ENCODE measurements around the gene SEMA5A. TPM values are rescaled to one million over a fixed set of nuclear protein-coding genes. Genes with fewer than 3 reads are reported as not detected.

Gene SEMA5A
- polyA plus RNA-seq, 3 donors: not detected

DNA sequence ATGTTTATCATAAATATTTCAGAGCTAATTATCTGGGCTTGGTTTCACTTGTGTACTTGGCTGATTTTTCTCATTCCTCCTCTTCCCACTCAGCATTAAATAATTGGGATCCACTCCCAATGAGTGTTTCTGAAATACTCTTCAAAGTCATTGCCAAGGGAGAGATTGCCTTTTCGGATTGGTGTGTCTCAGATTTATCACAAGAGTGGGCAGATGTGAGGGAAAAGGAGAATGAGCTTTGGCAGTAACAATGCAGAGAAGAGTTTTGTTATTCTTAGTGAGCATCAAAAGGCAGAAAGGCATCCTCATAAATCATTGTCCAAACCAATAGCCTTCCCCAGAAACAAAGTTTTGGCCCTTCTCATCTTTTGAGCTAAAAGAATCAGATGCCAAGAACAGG lies 79.2 kb downstream of the SEMA5A start:
- no peak for DNase-seq
- Histone ChIP-seq H3K9me3 (replicated peaks in 1 of 2; ENCODE audit: control insufficient read depth in 1 of 2, insufficient read depth in 1 of 2, low read length in 2 of 2) (peaks cover 0 to 5% of the 10 kb centered on the region in 2 donors), H3K79me2 (ENCODE audit: insufficient read depth, low read length) (no peaks in the 10 kb centered on the region), H3K4me2 (replicated peaks; ENCODE audit: extremely low read depth, low read length, poor library complexity, severe bottlenecking) (no peak overlapping the region), H3K4me1 (ENCODE audit: control insufficient read depth in 1 of 2, insufficient read depth in 2 of 2, low read length in 2 of 2) (no peaks in the 10 kb centered on the region), H2AFZ (ENCODE audit: insufficient read depth, low read depth, low read length, poor library complexity, severe bottlenecking) (no peak overlapping the region), H3K36me3 (replicated peaks in 1 of 2; ENCODE audit: control insufficient read depth in 1 of 2, insufficient read depth in 2 of 2, low read length in 2 of 2) (no peaks in the 10 kb centered on the region), H4K20me1 (ENCODE audit: insufficient read depth, low read length) (no peaks in the 10 kb centered on the region), H3K9ac (ENCODE audit: insufficient read depth, low read length, poor library complexity, severe bottlenecking) (no peak overlapping the region), H3K4me3 (replicated peaks in 1 of 3; ENCODE audit: low read depth in 2 of 3, low read length in 3 of 3) (no peak overlapping the region), H3K27ac (ENCODE audit: low read depth in 1 of 2, low read length in 2 of 2) (no peak overlapping the region), H3K27me3 (ENCODE audit: control insufficient read depth in 2 of 2, insufficient read depth in 2 of 2, low read length in 2 of 2) (no peaks in the 10 kb centered on the region)
- H3K27ac Mint-ChIP-seq: no peak overlapping the region
- H3K36me3 Mint-ChIP-seq: no peaks in the 10 kb centered on the region
- TF ChIP-seq, protein P1, sequence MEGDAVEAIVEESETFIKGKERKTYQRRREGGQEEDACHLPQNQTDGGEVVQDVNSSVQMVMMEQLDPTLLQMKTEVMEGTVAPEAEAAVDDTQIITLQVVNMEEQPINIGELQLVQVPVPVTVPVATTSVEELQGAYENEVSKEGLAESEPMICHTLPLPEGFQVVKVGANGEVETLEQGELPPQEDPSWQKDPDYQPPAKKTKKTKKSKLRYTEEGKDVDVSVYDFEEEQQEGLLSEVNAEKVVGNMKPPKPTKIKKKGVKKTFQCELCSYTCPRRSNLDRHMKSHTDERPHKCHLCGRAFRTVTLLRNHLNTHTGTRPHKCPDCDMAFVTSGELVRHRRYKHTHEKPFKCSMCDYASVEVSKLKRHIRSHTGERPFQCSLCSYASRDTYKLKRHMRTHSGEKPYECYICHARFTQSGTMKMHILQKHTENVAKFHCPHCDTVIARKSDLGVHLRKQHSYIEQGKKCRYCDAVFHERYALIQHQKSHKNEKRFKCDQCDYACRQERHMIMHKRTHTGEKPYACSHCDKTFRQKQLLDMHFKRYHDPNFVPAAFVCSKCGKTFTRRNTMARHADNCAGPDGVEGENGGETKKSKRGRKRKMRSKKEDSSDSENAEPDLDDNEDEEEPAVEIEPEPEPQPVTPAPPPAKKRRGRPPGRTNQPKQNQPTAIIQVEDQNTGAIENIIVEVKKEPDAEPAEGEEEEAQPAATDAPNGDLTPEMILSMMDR (IDR thresholded peaks at IDR 0.05): no peak
- intact Hi-C loops (cut with micrococcal nuclease): no loop called here
- H3K27me3 Mint-ChIP-seq (ENCODE audit: low read depth in 3 of 3): peaks cover 0 to 1% (median 0%) of the 10 kb centered on the region in 3 donors
- H3K4me3 Mint-ChIP-seq: no peak overlapping the region
- peaks cover 3 to 8% (median 5%) of the 10 kb centered on the region in 7 donors for H3K9me3 Mint-ChIP-seq
- no CpG with 5 or more reads among the region's 1 CpG for WGBS (ENCODE audit: insufficient coverage)
- H3K4me1 Mint-ChIP-seq: no peaks in the 10 kb centered on the region

DNA sequence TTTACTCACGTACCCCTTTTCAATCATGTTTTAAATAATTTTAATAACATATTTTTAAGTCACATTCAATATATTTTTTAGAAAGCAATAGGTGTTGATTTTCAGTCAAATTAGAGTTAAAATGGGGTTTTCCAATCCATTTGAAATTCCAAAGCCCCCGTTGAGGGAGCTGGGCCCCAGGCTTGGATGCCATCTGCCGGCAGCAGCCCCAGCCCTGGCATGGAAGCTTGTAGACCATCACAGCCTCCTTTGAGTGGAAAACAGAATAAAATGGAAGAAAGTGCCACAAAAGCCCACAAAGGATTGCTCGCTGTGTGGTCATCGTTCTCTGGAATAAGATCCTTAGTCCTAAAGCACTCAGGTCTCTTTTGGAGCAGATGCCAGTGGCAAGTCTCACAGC lies 81.4 kb downstream of the SEMA5A start:
- H3K4me1 ChIP-seq (ENCODE audit: control insufficient read depth in 1 of 2, insufficient read depth in 2 of 2, low read length in 2 of 2): no peaks in the 10 kb centered on the region
- H3K79me2 ChIP-seq (ENCODE audit: insufficient read depth, low read length): no peaks in the 10 kb centered on the region
- no peak overlapping the region for H3K27ac Mint-ChIP-seq
- WGBS (ENCODE audit: insufficient coverage): 95% methylated on average over 2 of the region's 5 CpGs
- H3K4me3 ChIP-seq (replicated peaks in 1 of 3; ENCODE audit: low read depth in 2 of 3, low read length in 3 of 3): no peak overlapping the region
- H3K36me3 ChIP-seq (replicated peaks in 1 of 2; ENCODE audit: control insufficient read depth in 1 of 2, insufficient read depth in 2 of 2, low read length in 2 of 2): no peaks in the 10 kb centered on the region
- peaks cover 0 to 5% of the 10 kb centered on the region in 2 donors for H3K9me3 ChIP-seq (replicated peaks in 1 of 2; ENCODE audit: control insufficient read depth in 1 of 2, insufficient read depth in 1 of 2, low read length in 2 of 2)
- no peak for DNase-seq
- H3K4me1 Mint-ChIP-seq: no peaks in the 10 kb centered on the region
- intact Hi-C loops (cut with micrococcal nuclease): no loop called here
- H3K4me3 Mint-ChIP-seq: no peak overlapping the region
- TF ChIP-seq, protein P1 (IDR thresholded peaks at IDR 0.05): no peak
- H3K9me3 Mint-ChIP-seq: peaks cover 0 to 8% (median 3%) of the 10 kb centered on the region in 7 donors
- H3K9ac ChIP-seq (ENCODE audit: insufficient read depth, low read length, poor library complexity, severe bottlenecking): no peak overlapping the region
- no peak overlapping the region for H3K27ac ChIP-seq (ENCODE audit: low read depth in 1 of 2, low read length in 2 of 2)
- H3K36me3 Mint-ChIP-seq: no peaks in the 10 kb centered on the region
- no peaks in the 10 kb centered on the region for H3K27me3 Mint-ChIP-seq (ENCODE audit: low read depth in 3 of 3)
- H3K4me2 ChIP-seq (replicated peaks; ENCODE audit: extremely low read depth, low read length, poor library complexity, severe bottlenecking): no peak overlapping the region
- H3K27me3 ChIP-seq (ENCODE audit: control insufficient read depth in 2 of 2, insufficient read depth in 2 of 2, low read length in 2 of 2): no peaks in the 10 kb centered on the region
- H2AFZ ChIP-seq (ENCODE audit: insufficient read depth, low read depth, low read length, poor library complexity, severe bottlenecking): no peak overlapping the region
- H4K20me1 ChIP-seq (ENCODE audit: insufficient read depth, low read length): no peaks in the 10 kb centered on the region
